SK-N-SH (cell line): ENCODE results near the gene INPP5A.

Experiments used
- CHD2 ChIP-seq: fragments of 150-350 bp; IDR thresholded peaks from 2 replicates; pipeline ENCODE4 v1.6.1; 2018; ENCODE audit warnings: low read length; ENCODE audit not compliant: partially characterized antibody
- FOSL2 ChIP-seq: IDR thresholded peaks from 2 replicates; pipeline ENCODE4 v1.4.0; 2012; ENCODE audit warnings: low read depth, mild to moderate bottlenecking, moderate library complexity, borderline replicate concordance
- FOXJ3 ChIP-seq: sonication (generic); formaldehyde crosslinking; IDR thresholded peaks from 2 replicates; pipeline ENCODE4 v1.5.1; 2020; ENCODE audit warnings: mild to moderate bottlenecking, missing genetic modification reagents
- MXI1 ChIP-seq: IDR thresholded peaks from 2 replicates; pipeline ENCODE4 v1.6.1; 2012; ENCODE audit warnings: mild to moderate bottlenecking, low read depth, low read length, improper control_type of control experiment
- POLR2AphosphoS5 ChIP-seq: IDR thresholded peaks from 2 replicates; pipeline ENCODE4 v1.6.1; 2012; ENCODE audit warnings: low read depth, low read length
- REST ChIP-seq: IDR thresholded peaks from 2 replicates; pipeline ENCODE4 v1.6.1; 2012; ENCODE audit warnings: mild to moderate bottlenecking, low read depth, low read length, moderate library complexity
- RFX5 ChIP-seq: IDR thresholded peaks from 2 replicates; pipeline ENCODE4 v1.6.1; 2012; ENCODE audit warnings: mild to moderate bottlenecking, improper control_type of control experiment, low read length
- SIN3A ChIP-seq: IDR thresholded peaks from 2 replicates; pipeline ENCODE4 v1.6.1; 2012; ENCODE audit warnings: low read depth, mild to moderate bottlenecking, low read length, moderate library complexity, borderline replicate concordance
- TAF1 ChIP-seq: IDR thresholded peaks from 2 replicates; pipeline ENCODE4 v1.6.1; 2012; ENCODE audit warnings: low read depth, mild to moderate bottlenecking, low read length, moderate library complexity, borderline replicate concordance
- YY1 ChIP-seq: IDR thresholded peaks from 2 replicates; pipeline ENCODE4 v1.4.0; 2012; ENCODE audit warnings: low read depth, mild to moderate bottlenecking
- TF ChIP-seq, protein P1 (sequence below): fragments of 200-600 bp; sonication (generic); IDR thresholded peaks from 2 replicates; pipeline ENCODE4 v1.6.1; 2017; ENCODE audit warnings: antibody characterized with exemption, mild to moderate bottlenecking, moderate library complexity

DNA sequence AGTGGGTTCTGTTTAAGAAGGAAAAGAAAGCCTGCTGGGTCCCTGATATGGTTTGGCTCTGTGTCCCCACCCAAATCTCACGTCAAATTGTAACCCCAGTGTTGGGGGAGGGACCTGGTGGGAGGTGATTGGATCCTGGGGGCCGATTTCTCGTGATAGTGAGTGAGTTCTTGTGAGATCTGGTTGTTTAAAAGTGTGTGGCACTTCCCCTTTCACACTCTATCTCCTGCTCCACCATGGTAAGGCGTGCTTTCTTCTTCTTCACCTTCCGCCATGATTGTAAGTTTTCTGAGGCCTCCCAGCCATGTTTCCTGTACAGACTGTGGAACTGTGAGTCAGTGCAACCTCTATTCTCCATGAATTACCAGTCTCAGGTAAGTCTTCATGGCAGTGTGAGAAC lies 42.6 kb downstream of the INPP5A start:
- TF ChIP-seq, protein P1, sequence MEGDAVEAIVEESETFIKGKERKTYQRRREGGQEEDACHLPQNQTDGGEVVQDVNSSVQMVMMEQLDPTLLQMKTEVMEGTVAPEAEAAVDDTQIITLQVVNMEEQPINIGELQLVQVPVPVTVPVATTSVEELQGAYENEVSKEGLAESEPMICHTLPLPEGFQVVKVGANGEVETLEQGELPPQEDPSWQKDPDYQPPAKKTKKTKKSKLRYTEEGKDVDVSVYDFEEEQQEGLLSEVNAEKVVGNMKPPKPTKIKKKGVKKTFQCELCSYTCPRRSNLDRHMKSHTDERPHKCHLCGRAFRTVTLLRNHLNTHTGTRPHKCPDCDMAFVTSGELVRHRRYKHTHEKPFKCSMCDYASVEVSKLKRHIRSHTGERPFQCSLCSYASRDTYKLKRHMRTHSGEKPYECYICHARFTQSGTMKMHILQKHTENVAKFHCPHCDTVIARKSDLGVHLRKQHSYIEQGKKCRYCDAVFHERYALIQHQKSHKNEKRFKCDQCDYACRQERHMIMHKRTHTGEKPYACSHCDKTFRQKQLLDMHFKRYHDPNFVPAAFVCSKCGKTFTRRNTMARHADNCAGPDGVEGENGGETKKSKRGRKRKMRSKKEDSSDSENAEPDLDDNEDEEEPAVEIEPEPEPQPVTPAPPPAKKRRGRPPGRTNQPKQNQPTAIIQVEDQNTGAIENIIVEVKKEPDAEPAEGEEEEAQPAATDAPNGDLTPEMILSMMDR = no peak
- TF ChIP-seq REST (no peak), RFX5 (no peak), SIN3A (no peak), CHD2 (no peak), YY1 (no peak), MXI1 (no peak), FOSL2 (no peak), TAF1 (no peak), POLR2AphosphoS5 (no peak), FOXJ3 (no peak)
